Measurements from ENCODE around the gene CLK4.

- no peak for TF ChIP-seq ZNF274 (IDR thresholded peaks at IDR 0.05; ENCODE audit: low read depth, low read length)
- no peak for TF ChIP-seq YY1 (IDR thresholded peaks at IDR 0.05; ENCODE audit: insufficient read depth, insufficient read length)
- no peak for TF ChIP-seq SUZ12 (IDR thresholded peaks at IDR 0.05; ENCODE audit: extremely low read depth, insufficient read depth, insufficient read length)
Observed at GRCh38 chr5:178581621-178582020, 45.2 kb downstream of the CLK4 start.
